SW480 (cell line): ENCODE data around the gene TEX19.

ENCODE experiments used
- DNase-seq: peaks from one replicate; pipeline ENCODE4 v3.0.0-alpha.2; 2016; ENCODE audit warnings: low spot score

The TEX19 gene

DNA sequence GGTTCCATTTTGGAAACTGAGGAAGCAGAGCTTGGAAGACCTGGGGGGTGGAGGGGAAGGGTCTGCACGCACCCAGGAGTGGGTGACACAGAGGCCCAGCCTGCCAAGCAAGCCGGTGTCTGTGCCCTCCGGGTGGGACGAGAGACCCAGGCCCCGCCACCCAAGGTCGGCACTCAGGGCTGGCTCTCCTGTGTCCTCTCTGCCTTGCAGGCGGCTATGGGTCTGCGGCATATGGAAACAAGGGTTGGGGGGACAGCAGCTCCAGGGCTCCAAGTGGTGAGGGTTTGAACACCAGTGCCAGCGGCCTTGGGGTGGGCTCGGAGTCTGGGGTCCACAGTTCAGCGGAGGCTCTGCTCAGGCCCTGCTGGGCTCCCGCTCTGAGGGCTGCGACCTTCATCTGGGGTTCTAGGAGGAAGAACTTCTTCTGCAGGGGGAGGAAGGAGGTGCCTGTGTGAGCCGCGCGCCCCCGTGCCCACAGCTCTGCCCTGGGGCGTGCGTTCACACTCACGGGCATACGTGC lies 37.0 kb upstream of the TEX19 start:
- no peak for DNase-seq

DNA sequence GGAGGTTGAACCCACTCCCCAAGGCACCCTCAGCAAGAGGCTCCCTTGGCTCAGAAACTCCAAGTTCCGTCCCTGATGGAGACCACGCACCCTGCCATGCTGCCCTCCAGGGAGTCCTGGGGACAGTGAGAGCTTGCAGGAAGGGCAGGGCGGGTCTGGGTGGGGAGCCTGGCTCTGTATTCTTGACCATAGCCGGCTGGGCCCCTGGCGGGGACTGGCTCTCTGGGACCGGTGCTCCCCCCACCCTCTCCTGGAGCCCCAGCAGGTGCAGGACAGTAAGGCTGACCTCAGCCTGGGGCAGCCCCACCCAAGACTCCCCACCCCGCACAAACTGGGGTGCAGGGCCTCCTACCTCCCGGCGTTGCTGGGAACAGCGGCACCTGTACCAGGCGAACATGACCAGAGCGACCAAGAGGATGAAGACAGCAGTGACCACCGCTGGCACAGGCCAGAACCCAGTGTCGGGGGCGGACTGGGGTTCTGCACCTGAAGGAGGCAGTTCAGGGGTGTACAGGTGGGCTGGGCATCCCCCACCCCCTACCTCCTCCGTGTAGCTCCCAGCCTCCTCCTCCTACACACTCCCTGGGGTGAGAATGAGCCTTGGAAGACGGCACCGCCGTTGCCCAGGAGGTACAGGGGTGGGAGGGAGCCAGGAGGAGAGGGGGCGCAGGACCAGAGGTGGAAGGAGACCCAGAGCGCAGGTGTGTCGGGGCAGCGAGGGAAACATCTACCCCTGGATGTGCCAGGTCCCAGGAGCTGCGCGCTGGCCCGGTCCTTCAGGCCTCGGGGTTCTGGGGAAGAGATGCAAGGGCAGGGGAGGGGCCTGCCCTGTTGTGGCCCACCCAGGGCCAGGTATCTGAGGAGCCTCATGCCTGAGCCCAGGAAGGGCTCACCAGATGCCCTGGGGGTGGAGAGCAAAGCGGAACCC lies 36.3 kb upstream of the TEX19 start:
- no peak for DNase-seq

DNA sequence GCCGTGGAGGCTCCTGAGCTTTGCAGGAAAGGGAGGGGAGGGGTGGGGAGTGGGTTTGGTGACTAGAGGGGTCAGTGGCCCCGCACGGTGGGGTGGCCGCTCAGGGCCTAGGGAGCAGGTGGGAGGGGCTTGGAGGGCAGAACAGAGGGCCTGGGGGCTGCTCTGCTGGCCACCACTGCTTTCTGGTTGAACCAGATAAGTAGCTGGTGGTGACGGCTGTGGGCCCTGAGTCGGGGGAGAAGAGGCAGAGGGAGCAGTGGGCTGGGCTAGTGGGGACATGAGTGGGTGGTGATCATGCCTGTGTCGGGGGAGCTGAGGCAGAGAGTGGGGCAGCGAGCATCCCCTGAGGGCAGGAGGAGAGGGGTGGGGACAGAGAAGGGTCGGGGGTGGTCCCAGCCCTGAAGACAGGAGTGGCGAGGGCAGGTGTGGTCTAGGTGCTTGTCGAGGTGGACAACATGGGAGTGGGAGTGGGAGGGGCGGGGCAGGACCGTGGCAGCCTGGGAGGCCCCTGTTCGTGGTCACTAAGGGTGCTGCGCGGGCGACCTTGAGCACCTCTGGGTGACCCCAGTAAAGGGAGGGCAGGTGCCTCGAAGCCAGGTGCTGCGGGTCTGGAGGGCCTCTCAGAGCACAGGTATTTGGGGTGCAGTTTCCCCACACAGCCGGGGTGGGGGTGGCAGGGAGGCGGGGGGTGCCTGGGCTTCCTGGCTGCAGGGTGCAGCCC lies 35.4 kb upstream of the TEX19 start:
- DNase-seq, result no peak

DNA sequence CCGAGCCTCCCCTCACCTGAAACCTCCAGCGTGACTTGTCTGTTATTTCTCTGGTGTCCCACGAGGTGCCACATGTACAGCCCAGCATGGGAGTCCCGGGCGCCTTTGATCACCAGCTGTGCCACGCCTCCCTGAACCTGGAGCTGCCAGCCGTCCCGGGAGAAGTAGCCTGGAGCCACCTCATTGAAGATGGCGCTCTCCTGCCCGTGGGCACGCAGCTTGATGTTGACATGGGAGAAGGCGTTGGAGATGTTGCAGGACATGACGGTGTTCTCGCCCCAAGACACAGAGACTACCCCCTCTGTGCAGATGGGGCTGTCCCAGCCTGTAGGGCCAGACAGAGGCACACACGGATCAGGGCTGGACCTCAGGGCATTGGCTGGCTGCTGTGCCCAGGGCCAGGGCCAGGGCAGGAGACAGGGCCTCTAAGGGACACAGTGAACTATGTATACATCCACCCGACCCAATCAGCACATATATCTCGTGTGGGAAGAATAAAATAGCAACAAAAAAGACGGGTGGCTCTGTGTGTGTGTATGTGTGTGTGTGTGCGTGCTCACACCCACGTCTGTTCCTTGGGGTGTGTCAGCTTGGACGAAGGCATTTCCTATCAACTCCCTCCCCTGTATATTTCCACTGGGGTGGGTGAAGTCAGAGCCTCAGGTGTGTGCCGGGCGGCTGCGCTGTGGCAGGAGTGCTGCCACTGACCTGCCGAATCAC lies 34.3 kb upstream of the TEX19 start:
- DNase-seq, result peak; percentile 83

DNA sequence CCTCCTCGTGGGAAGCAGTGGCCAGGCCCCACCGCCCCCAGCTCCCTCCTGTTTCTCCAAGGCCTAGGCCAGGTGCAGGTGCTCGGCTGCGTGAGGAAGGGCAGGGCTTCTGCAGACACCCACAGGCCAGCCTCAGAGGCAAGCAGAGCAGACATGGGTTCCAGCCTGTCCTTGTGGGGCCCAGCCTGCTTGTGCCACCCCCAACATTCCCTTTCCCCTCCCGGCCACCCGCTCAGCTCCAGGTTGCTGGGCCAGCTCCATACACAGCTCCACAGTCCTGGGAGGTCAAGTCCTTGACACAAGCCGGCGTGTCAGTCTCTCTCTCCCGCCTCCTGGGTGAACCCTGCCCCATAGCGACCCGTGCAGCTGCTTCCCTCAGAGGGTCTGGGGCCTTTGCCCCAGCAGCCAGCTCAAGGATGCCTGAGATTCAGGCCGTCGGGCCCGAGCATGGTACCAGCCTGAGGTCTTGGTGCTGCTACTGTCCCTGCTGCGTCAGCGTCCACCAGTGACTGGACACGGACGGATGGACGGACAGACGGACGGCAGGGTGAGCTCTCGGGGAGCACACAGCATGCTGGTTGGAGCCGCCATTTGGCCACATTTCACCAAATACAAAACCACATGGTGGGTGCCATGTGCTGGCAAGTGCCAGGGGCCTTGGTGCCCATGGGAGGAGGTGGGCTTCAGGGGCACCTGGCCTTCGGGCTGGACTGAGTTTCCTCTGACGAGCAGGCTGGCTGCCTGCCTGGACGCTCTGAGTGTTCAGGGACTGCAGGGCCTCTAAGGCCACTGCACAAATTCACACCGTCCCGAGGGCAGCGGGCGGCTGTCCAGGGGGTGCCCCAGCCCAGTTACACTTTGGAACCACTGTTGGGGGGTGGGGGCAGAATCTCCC lies 33.5 kb upstream of the TEX19 start:
- no peak for DNase-seq

DNA sequence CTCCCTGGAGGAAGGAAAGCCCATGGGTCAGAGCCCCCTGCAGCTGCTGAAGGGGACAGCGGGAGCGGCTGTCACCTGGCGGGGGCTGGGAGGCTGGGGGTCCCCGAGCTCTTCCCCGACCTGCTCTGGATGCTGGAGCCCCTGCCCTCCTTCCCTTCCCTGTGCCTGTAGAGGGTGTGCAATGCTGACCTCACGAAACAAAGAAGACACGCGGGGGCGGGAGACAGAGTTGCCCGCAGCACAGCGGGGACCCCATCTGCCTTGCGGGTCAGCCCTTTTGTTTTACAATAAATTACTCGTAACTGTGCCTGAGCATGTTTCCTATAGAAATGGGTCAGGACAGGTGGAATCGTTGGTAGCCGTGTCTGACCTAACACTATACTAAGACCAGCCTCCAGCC lies 31.8 kb upstream of the TEX19 start:
- no peak for DNase-seq

DNA sequence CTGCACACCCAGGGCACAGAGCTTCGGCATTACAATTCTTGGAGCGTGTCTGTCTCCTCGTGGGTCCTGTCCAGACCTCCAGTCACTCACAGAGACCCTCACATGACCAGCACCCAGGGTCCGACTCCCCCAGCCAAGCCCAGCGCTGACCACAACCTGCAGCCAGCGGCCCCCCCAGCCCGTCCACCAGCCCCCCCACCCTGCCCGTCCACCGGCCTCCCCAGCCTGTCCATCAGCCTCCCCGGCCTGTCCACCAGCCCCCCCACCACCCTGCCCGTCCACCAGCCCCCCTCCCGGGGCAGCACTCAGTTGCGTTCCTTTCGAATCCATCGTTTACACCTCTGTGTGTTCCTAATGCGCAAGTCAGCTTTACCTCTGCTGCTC lies 31.3 kb upstream of the TEX19 start:
- no peak for DNase-seq

DNA sequence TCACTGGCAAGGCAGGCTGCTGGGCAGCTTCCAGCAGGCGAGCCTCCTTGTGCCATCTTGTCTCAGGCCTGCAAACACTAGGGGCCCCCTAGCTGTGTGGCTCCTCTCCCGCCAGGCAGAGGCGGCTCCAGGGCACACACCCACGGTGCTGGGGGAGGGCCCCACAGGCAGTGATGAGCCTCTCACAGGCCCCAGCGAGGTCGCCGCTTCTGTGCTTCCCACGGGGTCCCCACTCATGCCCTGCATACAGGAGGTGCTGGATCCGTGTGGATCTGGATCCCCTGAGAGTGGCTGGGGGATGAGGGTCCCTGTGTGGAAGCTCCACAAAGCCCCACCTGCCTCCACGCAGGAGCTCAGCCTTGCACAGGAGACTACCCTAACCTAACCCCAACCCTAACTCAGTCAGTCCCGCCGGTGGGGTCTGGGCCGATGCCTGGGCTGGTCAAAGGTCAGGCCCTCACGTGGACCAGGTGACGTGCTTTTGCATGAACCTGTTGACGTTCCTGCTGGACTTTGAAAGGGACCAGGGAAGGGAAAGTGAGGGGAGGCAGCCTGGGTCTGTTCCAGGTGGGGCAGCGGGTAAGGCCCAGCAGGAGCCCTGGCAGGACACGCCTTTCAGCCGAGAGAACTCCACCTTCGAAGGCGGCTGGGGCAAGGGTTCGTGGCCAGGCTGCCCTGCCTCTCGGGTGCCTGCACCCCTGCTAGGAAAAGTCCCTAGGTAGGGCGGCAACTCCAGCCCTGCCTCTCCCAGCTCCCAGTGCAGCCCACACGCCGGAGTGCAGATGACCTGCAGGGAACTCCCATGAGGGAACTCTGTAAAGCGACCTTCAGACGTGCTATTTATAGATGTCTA lies 30.7 kb upstream of the TEX19 start:
- no peak for DNase-seq

DNA sequence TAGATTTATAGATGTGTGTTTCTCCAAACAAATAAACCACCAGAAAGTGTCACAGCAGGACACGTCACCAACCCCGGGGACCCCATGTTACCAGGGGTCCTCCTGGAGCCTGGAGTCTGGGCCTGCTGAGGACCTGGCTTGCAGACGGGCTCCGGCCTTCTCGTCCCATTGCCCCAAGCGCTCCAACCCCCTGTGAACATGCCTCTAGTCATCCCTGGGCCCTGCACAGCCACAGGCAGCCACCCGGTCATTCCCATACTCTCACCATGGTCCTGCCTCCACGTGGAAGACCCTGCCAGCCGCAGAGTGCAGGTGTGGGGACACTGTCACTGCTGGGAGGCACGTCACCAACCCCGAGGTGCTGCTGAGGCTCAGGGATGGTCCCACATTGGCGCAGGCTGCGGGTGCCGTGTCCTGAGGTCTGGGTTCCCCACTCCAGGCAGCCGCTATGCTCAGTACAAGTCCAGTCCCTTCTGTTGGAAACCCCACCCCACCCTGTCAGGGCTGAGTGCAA lies 30.0 kb upstream of the TEX19 start:
- no peak for DNase-seq

DNA sequence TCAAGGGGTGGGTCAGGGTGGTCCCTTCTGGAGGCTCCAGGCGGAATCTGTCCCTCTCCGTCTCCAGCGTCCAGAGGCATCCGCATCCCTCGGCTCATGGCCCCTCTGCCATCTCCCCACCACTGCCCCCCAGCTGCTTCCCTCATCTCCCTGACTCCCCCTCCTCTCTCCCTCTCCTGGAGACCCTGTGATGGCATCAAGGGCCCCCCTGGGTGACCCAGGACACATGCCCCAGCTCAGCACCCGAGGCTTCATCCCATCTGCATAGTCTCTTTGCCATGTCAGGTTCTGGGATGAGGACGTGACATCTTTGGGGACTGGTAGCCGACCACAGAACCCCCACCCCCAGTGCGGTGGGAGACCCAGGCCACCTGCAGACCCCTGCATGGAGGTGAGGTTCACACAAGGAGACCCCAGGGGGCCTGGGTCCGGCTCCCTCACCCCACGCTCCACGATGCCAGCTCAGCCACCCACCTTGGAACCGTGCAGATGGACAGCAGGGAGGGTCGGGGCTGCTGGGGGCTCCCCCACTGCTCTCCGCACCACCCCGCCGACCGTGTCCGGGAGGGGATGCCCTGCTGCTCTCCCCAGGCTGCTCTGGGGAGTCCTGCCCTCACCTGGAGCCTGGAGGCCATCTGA lies 29.2 kb upstream of the TEX19 start:
- DNase-seq, result no peak

DNA sequence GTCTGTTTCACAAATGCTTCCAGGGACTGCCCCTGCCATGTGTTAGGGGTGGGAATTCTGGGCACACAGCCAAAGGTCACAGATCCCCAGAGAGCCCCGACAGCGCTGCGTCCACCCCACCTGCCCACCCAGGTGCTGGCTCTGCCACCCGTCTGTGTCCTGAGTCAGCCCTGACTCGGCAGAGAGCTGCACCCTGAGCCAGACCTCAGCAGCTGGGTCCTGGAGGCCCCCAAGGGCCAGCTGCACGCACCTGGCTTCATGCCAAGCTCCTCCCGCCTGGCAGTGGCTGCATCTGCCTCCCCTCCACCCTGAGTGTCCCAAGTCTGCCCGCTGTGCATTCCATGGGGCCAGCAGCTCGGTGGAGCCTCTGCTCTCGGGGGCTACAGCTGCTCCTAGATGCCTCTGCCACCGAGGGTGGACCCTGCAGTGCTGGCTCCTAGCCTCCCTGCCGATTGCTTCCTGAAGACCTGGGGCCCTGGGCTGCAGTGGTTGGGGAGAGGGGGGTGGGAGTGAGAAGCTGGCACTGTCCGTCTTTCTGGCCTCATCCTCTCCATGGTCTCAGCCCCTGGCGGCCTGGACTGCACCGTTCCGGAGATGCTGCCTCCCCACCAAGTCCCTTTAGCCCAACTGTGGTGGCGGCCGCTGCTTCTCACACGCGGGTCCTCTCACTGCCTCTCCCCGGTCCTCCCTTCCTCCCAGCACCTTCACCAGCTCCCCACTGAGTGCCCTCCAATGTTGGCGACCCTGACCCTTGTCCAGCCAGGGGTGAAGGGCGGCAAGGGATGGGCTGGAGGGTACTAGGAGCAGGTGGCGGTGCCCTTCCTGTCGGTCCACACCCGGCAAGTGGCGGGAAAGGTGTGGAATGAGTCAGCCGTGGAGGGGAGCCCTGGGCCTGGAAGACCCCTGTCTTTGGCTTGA lies 28.5 kb upstream of the TEX19 start:
- DNase-seq, result peak; percentile 72

DNA sequence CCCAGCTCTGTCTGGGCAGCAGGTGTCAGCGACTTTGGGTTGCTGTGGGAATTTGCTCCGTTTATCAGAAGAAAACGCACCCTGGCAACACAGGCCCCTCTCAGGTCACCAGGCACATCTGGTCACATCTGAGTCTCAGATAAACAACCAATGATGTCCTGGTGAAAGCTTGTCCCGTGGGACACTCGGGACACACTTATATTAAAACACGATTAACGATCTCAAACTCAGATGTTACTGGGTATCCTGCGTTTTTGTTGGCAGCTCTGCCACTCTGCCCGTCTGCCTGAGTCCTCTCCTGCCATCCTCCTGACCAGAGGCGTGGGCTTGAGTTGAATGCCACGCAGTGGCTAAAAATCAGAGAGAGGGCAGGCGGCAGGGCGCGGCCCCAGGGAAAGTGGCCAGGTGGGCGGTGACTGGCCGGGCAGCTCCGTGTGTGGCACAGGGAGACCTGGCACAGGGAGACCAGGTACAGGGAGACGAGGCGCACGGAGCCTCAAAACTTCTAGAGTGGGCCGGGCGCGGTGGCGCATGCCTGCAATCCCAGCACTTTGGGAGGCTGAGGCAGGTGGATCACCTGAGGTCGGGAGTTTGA lies 27.6 kb upstream of the TEX19 start:
- DNase-seq, result no peak

DNA sequence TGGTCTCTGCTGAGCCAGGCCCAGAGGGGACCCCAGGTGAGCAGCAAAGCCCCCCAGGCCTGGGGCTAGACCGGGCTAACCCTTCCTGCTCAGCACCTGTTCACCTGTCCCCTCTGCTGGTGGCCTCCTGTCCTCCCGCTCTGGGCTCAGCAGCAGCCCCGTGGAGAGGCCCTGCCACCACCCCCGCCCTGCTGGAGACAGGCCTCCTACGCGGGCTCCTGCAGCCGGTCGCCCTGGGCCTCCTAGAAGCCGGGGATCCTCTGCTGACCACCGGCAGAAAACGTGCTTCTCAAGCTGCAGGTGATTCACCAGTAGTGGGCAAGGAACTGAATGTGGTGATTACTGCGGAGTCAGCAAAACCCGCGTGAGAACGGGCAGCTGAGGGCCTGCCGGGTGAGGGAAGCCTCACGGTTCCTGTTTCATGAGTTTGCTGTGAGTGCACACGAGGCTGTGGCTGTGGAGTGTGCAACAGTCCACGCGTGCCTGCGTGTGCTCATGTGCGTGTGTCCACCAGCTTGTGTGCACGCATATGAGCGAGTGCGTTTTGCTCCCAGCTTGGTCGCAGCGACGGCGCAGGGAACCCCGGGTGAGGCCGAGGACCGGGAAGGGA lies 26.3 kb upstream of the TEX19 start:
- DNase-seq, result peak; percentile 72

DNA sequence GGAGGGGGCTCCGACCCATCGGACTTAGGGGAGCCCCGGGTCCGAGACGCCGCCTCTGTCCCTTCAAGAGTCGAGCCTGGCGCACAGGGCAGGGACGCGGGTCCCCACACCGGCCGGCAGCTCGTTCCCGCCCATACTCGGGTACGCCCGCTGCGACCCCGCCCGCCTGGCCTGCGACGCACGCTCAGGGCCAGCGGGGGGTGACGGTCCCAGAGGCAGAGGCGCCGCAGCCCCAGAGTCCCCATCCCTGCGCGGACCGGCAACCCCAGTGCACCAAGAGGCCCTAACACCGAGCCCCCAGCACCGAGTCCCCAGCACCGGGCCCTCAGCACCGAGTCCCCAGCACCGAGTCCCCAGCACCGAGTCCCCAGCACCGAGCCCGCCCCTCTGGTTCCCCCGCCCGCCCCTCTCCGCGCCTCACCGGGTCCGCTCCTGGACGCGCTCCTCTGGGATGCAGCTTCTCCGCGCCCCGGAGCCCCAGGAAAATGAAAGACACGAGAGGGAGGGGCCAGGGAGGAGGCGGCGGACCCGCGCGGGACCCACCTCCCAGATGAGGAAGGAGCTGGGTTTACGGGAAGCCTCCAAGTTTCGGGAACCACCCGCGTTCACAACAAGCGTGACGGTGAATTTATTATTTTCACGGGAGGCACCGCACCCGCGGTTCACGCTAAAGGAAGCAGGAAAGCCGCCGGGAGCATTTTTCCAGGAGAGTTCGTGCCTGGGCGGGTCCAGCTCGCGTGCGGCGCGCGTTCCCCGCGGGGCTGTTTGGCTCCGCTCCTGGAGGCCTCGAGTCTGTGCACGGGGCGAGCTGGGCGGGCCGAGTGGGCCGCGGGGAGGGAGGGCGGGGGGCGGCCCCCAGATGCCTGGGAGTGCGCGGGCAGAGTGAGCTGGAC lies 25.5 kb upstream of the TEX19 start, which contains the start of gene SECTM1:
SECTM1 (minus strand) TSS at position 488 of the 893 bp plus-strand sequence. CDS start 6,526 bp downstream, outside the sequence.
- DNase-seq, result no peak

DNA sequence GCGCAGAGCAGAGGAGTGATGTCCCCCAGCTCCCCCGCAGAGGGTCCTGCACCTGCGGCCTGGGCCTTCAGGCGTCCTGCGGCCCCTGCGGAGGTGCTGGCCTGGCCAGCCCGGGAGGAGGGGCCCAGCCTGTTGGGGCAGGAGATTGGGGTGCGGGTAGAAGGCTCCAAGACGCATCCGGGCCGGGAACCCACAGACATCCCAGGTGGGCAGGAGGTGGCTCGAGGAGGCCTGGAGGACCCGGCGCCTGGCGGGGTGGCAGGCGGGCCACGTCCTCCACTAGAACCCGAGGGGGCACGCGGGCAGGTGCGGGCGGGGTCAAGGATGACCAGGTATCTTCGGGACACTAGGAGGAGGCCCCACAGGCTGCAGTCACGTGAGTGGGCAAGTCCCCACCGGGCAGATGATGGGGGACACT lies 24.8 kb upstream of the TEX19 start:
- no peak for DNase-seq

DNA sequence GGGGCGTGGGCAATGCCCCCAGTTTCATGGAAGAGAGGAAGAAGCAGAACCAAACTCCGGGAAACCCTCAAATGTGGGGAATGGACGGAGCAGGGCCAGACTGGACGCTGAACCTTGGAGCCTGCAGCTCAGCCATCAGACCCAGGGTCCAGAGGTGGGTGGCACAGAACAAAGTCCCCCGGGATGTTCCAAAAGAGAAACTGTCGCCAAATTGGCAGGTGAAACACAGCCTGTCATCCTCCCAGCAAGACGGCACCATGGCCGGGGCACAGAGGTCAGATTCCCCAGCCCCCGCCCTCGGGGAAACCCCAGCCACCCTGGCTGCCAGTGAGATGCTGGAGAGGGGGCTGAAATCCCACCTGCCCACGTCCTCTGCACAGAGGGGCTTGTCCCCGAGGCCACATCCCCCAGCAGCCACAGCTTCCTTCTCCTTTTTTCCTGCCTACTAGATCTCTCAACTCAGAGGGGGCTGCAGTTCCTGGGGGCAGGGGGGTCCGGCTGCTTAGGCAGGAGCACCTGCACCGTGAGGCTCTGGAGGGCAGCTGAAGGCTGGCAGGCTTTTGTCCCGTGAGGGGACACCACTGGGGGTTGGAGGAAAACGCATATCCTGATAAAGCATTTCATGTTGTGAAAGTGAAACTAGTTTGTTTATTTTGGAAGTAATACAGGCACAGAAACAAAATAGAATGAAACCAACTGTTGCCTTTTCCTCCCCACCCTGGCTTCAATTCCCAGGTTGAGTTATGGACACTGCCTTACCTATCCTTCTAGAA lies 24.2 kb upstream of the TEX19 start:
- no peak for DNase-seq
